ENCODE data around the gene ADGRG1.

Gene ADGRG1

GRCh38 chr16:57676553-57677085, 48.2 kb downstream of the ADGRG1 start:
- H2AFZ ChIP-seq (ENCODE audit: low read depth, low read length) = no peak overlapping the region
- no peaks in the 10 kb centered on the region for H3K9me3 ChIP-seq (ENCODE audit: insufficient read depth, low read length, severe bottlenecking)
- H3K27me3 ChIP-seq (ENCODE audit: insufficient read depth, low read length, poor library complexity) = peaks cover 12% of the 10 kb centered on the region
- no peaks in the 10 kb centered on the region for H3K4me1 ChIP-seq (ENCODE audit: insufficient read depth, low read length)
- H4K20me1 ChIP-seq (ENCODE audit: insufficient read depth, low read length) = no peaks in the 10 kb centered on the region
- DNase-seq = no peak
- no peak for TF ChIP-seq EZH2 (IDR thresholded peaks at IDR 0.05; ENCODE audit: borderline replicate concordance, low read depth, low read length, severe bottlenecking)
- TF ChIP-seq CTCF (IDR thresholded peaks at IDR 0.05; ENCODE audit: borderline replicate concordance, extremely low read depth, low read length, poor library complexity, severe bottlenecking) = no peak
- no peaks in the 10 kb centered on the region for H3K36me3 ChIP-seq (ENCODE audit: insufficient read depth, low read length)
- no peak for ATAC-seq (ENCODE audit: insufficient read depth, low read depth)
- H3K4me3 ChIP-seq (ENCODE audit: low read depth in 1 of 2, low read length in 2 of 2) = no peak overlapping the region
- H3K4me2 ChIP-seq (ENCODE audit: insufficient read depth, low read length) = no peak overlapping the region
- no peak overlapping the region for H3K9ac ChIP-seq (ENCODE audit: low read depth, low read length)
- no peaks in the 10 kb centered on the region for H3K79me2 ChIP-seq (ENCODE audit: insufficient read depth, low read length)
- H3K27ac ChIP-seq (ENCODE audit: low read length) = no peak overlapping the region

GRCh38 chr16:57677622-57678369, 49.4 kb downstream of the ADGRG1 start:
- Histone ChIP-seq H3K9ac (ENCODE audit: low read depth, low read length) (no peak overlapping the region), H3K4me2 (ENCODE audit: insufficient read depth, low read length) (no peak overlapping the region), H2AFZ (ENCODE audit: low read depth, low read length) (no peak overlapping the region), H3K27me3 (ENCODE audit: insufficient read depth, low read length, poor library complexity) (peaks cover 9% of the 10 kb centered on the region), H3K4me1 (ENCODE audit: insufficient read depth, low read length) (no peaks in the 10 kb centered on the region), H3K36me3 (ENCODE audit: insufficient read depth, low read length) (no peaks in the 10 kb centered on the region), H3K4me3 (ENCODE audit: low read depth in 1 of 2, low read length in 2 of 2) (no peak overlapping the region), H3K27ac (ENCODE audit: low read length) (no peak overlapping the region), H3K9me3 (ENCODE audit: insufficient read depth, low read length, severe bottlenecking) (no peaks in the 10 kb centered on the region), H3K79me2 (ENCODE audit: insufficient read depth, low read length) (no peaks in the 10 kb centered on the region), H4K20me1 (ENCODE audit: insufficient read depth, low read length) (no peaks in the 10 kb centered on the region)
- ATAC-seq (ENCODE audit: insufficient read depth, low read depth) (no peak), DNase-seq (no peak)
- no peak for TF ChIP-seq EZH2 (IDR thresholded peaks at IDR 0.05; ENCODE audit: borderline replicate concordance, low read depth, low read length, severe bottlenecking)
- TF ChIP-seq CTCF (IDR thresholded peaks at IDR 0.05; ENCODE audit: borderline replicate concordance, extremely low read depth, low read length, poor library complexity, severe bottlenecking) = no peak

GRCh38 chr16:57679016-57679415, 50.6 kb downstream of the ADGRG1 start:
- Histone ChIP-seq H3K4me3 (ENCODE audit: low read depth in 1 of 2, low read length in 2 of 2) (no peak overlapping the region), H3K9me3 (ENCODE audit: insufficient read depth, low read length, severe bottlenecking) (no peaks in the 10 kb centered on the region), H3K4me2 (ENCODE audit: insufficient read depth, low read length) (no peak overlapping the region), H3K4me1 (ENCODE audit: insufficient read depth, low read length) (no peaks in the 10 kb centered on the region), H3K9ac (ENCODE audit: low read depth, low read length) (no peak overlapping the region), H3K36me3 (ENCODE audit: insufficient read depth, low read length) (no peaks in the 10 kb centered on the region), H3K79me2 (ENCODE audit: insufficient read depth, low read length) (no peaks in the 10 kb centered on the region), H3K27me3 (ENCODE audit: insufficient read depth, low read length, poor library complexity) (no peaks in the 10 kb centered on the region), H3K27ac (ENCODE audit: low read length) (no peak overlapping the region), H2AFZ (ENCODE audit: low read depth, low read length) (no peak overlapping the region), H4K20me1 (ENCODE audit: insufficient read depth, low read length) (no peaks in the 10 kb centered on the region)
- ATAC-seq (ENCODE audit: insufficient read depth, low read depth) (no peak), DNase-seq (no peak)
- no peak for TF ChIP-seq CTCF (IDR thresholded peaks at IDR 0.05; ENCODE audit: borderline replicate concordance, extremely low read depth, low read length, poor library complexity, severe bottlenecking)
- no peak for TF ChIP-seq EZH2 (IDR thresholded peaks at IDR 0.05; ENCODE audit: borderline replicate concordance, low read depth, low read length, severe bottlenecking)

All from DND-41 (cell line).